ENCODE measurements around the gene WDFY3. TPM values are rescaled to one million over a fixed set of nuclear protein-coding genes. Genes with fewer than 3 reads are reported as not detected.

Gene WDFY3
- total RNA-seq, 1 donor from 2014 or later: 0.04 TPM

DNA sequence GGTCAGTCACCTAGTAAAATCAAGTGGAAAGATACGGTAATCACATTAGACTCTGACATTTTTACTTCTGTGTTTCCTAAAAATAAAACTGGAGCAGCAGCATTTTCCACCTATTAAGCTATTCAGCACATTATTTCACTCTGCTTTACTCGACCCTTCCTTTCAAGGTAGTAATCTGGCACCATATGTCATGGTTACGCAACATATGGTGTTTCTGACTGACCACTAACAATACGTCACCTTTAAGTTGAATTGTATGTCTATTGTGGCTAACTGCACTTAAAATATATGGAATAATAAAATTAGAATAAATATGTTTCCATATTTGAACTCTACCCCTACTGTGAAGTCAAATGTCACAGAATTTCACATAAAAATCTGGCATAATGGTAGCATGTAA, 214.8 kb downstream of the WDFY3 start:
- Mint-ChIP-seq H3K27me3 (peaks cover 5% of the 10 kb centered on the region), H3K27ac (no peak overlapping the region), H3K4me3 (no peak overlapping the region), H3K36me3 (ENCODE audit: low read depth) (no peaks in the 10 kb centered on the region), H3K9me3 (no peaks in the 10 kb centered on the region), H3K4me1 (no peaks in the 10 kb centered on the region)
- ChIA-PET CTCF (interaction anchor here (1.6 to 2.4 kb wide), 2 partner anchors 219 to 1294 kb away, joined by 4 to 13 read pairs; no protein-coding TSS in a partner anchor), POLR2A (no interaction called here)
- ATAC-seq (ENCODE audit: low read depth) (no peak), DNase-seq (no peak)
- intact Hi-C loops (cut with micrococcal nuclease): loop anchor here (2.0 kb wide), 1 partner anchor 1293 kb away; no protein-coding TSS in a partner anchor
- TF ChIP-seq CTCF (IDR thresholded peaks at IDR 0.05): no peak

GRCh38 chr4:84750960-84751283, 215.6 kb downstream of the WDFY3 start:
- Mint-ChIP-seq H3K36me3 (ENCODE audit: low read depth) (no peaks in the 10 kb centered on the region), H3K27ac (no peak overlapping the region), H3K4me1 (no peaks in the 10 kb centered on the region), H3K9me3 (no peaks in the 10 kb centered on the region), H3K4me3 (no peak overlapping the region), H3K27me3 (peaks cover 5% of the 10 kb centered on the region)
- ChIA-PET POLR2A (no interaction called here), CTCF (interaction anchor here (0.7 to 2.4 kb wide), 4 partner anchors 216 to 1294 kb away, joined by 3 to 13 read pairs (median 4); no protein-coding TSS in a partner anchor)
- no peak for DNase-seq
- no peak for TF ChIP-seq CTCF (IDR thresholded peaks at IDR 0.05)
- intact Hi-C loops (cut with micrococcal nuclease): loop anchor here (1.0 to 2.0 kb wide), 2 partner anchors 220 to 1294 kb away; no protein-coding TSS in a partner anchor
- ATAC-seq (ENCODE audit: low read depth): no peak

- intact Hi-C loops (cut with micrococcal nuclease): loop anchor here (1.0 to 2.0 kb wide), 2 partner anchors 221 to 1294 kb away; no protein-coding TSS in a partner anchor
- Mint-ChIP-seq H3K4me3 (no peak overlapping the region), H3K27ac (no peak overlapping the region), H3K9me3 (no peaks in the 10 kb centered on the region), H3K36me3 (ENCODE audit: low read depth) (no peaks in the 10 kb centered on the region), H3K27me3 (peaks cover 5% of the 10 kb centered on the region), H3K4me1 (no peaks in the 10 kb centered on the region)
- no peak for DNase-seq
- CTCF ChIA-PET: interaction anchor here (0.7 to 2.4 kb wide), 7 partner anchors 14 to 1295 kb away, joined by 3 to 13 read pairs (median 4); no protein-coding TSS in a partner anchor
- POLR2A ChIA-PET: no interaction called here
- TF ChIP-seq CTCF (IDR thresholded peaks at IDR 0.05): peak; percentile 51
- no peak for ATAC-seq (ENCODE audit: low read depth)
Measured at GRCh38 chr4:84750260-84750959, 216.1 kb downstream of the WDFY3 start.

DNA sequence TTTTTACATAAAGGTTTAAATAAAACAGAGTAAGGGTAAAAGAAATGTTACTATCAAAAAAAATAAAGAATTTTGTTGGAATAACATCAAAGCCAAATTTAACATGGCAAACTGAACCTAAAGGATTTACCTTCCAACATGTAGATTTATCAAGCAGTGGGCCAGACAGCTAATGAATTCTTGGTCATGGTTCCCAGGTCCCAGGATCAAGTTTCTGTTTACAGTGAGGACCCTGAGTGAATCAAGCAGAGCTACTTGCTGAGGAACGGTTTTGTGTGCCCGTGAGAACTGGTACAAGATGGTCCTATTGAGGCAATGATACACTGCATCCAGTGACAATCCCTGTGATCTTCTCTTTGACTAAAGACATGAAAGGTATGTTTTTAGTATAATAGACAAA, 226.4 kb downstream of the WDFY3 start:
- Mint-ChIP-seq H3K4me1 (no peaks in the 10 kb centered on the region), H3K4me3 (no peak overlapping the region), H3K36me3 (ENCODE audit: low read depth) (no peaks in the 10 kb centered on the region), H3K9me3 (no peaks in the 10 kb centered on the region), H3K27me3 (no peaks in the 10 kb centered on the region), H3K27ac (no peak overlapping the region)
- ATAC-seq (ENCODE audit: low read depth) (no peak), DNase-seq (no peak)
- no peak for TF ChIP-seq CTCF (IDR thresholded peaks at IDR 0.05)
- intact Hi-C loops (cut with micrococcal nuclease): no loop called here
- ChIA-PET CTCF (no interaction called here), POLR2A (no interaction called here)

DNA sequence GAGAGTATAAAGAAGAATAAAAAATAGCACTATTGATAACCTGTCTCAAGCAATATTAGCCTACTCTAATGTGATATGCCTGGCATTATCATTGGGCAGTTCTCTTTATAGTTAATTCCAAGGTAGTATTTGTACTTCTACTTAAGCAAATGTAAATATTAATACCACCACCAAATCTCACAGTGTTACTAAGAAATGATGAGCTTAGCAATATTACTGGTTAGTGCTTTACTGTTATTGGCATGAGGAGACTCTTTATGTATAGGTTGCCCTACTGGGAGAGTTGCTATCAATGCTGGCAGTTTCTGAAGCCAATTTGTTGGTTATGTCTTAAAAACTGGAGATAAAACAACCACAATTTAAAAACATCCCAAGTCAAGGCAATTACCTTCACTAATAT, 227.9 kb downstream of the WDFY3 start:
- Mint-ChIP-seq H3K4me1 (no peaks in the 10 kb centered on the region), H3K36me3 (ENCODE audit: low read depth) (no peaks in the 10 kb centered on the region), H3K27me3 (no peaks in the 10 kb centered on the region), H3K4me3 (no peak overlapping the region), H3K27ac (no peak overlapping the region), H3K9me3 (no peaks in the 10 kb centered on the region)
- ATAC-seq (ENCODE audit: low read depth) (no peak), DNase-seq (no peak)
- ChIA-PET POLR2A (no interaction called here), CTCF (no interaction called here)
- no peak for TF ChIP-seq CTCF (IDR thresholded peaks at IDR 0.05)
- intact Hi-C loops (cut with micrococcal nuclease): no loop called here
